Stimulated activated CD4-positive, alpha-beta T cell treated with anti-CD3 and anti-CD28 coated beads, Interleukin-12 subunit alpha, Interleukin-12 subunit beta, amount 100 ng/mL, for 24 hours (primary cell): ENCODE results near the gene PEF1.
A peak's percentile ranks its signal among the peaks of the same experiment; 100 is the strongest.

ENCODE experiments used
- DNase-seq, 2 experiments: peaks; one replicate each; pipeline ENCODE4 v3.0.0-alpha.2; 2020; ENCODE audit warnings: low read depth in 2 of 2

Gene PEF1

DNA sequence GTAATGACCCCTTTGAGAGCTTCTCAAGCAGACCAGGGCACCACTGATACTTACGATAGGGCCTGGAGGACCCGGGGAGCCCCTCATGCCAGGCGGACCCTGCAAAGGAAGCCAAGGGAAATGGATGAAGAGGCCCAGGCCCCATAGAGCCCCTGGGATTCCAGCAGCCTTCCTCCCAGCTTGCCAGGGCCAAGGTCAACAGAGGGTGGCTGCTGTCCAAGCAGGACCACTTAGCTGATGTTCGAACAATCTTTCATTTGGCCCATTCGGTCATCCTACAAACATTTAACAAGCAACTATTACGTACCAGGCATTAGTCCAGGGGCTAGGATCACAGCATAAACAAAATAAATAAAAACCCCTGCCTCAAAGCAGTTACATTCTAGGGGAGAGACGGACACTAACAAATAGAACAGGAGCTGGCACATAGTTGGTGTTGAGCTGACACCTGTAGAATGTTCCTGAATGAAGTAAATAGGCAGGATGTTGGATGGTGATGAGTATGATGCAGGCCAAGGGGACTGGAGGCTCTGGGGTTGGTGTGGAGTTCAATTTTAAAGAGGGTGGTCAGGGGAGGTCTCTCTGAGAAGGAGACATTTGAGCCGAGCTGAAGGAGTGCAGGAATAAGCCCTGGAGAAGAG, 27.0 kb upstream of the PEF1 start:
- no peak for DNase-seq

DNA sequence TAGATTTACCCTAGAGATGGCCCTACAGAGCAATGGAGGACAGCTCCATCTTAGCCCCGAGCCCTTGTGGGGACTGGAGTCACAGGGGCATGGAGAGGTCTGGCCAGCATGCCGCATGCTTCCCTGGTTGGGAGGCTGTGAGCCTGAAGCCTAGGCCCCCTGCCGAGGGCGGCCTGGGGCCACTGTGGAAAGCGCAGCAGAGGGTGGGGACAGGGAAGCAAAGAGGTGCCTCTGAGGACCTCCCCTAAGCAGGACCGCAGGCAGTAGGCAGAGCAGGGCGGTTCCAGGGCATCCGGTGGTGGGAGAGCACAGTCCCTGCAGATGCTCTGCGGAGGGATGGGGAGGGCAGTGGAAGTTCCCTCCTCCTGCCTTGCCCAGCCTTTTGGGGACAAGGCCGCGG, 26.5 kb upstream of the PEF1 start:
- no peak for DNase-seq

DNA sequence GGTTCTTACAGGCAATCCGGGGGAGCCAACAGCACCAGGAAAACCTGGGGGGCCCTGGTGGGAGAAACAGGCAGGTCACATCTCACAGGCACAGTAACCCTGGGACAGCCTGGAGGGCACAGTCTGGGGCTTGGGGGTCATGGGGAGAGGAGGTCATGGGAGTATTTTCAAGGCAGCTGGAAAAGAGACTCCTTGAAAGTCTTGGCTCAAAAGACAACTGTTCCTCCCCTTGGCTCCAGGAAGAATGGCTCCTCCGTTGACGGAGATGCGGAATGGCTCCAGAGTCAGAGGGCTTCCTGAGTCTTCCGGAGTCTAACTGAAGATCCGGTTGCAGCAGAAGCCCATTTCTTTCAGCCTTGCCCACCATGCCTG, 25.9 kb upstream of the PEF1 start:
- DNase-seq, result no peak

DNA sequence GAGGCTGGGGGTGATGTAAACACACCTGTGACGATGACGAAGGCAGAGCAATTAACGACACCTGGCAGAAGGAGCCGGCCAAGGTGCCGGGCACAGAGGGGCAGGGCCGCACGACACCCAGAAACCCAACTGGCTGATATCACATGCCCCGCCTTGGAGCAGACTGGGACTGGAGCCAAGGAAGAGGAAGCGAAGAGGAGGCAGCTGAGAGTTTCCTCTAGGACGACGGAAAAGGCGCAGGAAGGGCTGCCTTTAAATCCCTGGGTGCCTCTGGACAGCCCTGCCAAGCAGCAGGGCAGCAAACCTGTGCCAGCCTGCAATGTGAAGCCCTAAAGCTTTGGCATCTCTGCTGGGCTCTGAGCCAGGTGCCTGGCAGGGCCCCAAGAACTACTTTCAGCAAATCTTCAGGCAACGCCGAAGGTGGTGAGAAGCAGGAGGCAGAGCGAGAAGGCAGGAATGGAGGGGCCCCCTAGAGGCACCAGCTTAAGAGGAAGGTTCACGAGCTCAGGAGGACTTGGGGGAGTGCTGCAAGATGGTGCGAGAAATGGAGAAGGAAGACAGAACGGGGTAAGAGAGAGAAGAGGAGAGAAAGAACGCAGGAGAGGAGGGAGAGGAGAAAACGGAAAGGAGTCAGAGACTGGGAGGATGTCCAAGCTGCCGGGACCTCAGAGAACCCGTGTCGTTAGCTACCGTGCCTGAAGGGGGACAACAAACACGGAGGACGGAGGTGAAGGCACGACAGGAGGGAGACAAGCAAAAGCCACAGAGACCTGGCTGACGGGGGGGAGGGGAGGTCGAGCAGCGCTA, 25.3 kb upstream of the PEF1 start:
- DNase-seq, result no peak

DNA sequence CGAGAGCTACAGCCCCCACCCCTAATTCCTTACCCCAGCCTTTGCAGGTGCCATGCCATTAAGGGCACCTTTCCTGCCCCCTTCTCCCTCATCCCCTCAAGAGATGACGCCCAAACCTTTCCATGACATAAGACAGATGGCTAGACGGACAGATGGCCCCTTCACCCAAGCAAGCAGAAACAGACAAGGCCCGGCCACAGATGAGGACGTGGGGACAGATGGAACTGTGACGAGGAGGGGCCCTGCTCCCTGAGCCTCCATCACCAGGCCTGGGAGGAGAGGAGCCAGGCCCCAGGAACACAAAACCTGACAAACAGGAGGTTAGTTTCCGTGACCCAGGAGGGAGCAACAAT, 24.7 kb upstream of the PEF1 start:
- no peak for DNase-seq

DNA sequence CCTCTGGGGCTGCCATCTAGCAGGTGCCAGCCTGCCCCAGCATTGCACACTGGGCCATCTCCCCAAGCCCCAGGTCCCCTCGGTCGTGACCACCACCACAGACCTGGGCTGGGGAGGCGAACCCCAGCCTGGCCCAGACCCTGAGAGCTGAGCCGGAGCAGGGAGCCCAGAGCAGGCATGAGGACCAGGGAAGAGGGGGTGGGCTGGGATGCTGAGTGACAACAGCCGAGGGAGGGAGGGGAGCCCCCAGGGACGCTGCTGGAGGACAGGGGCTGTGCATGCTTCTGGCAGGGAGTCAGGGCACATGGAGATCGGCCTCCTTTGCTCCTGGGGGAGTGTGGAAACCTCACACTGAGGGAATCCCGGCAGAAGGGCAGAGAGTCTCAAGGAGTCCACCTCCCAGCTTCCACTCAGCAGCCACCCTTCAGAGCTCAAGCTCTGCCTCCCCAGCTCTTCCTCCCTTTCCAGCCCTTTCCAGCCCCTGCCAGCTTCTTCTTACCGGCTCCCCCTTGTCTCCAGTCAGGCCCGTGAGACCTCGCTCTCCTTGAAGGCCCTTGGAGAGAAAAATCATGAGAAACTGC, 23.7 kb upstream of the PEF1 start:
- no peak for DNase-seq

DNA sequence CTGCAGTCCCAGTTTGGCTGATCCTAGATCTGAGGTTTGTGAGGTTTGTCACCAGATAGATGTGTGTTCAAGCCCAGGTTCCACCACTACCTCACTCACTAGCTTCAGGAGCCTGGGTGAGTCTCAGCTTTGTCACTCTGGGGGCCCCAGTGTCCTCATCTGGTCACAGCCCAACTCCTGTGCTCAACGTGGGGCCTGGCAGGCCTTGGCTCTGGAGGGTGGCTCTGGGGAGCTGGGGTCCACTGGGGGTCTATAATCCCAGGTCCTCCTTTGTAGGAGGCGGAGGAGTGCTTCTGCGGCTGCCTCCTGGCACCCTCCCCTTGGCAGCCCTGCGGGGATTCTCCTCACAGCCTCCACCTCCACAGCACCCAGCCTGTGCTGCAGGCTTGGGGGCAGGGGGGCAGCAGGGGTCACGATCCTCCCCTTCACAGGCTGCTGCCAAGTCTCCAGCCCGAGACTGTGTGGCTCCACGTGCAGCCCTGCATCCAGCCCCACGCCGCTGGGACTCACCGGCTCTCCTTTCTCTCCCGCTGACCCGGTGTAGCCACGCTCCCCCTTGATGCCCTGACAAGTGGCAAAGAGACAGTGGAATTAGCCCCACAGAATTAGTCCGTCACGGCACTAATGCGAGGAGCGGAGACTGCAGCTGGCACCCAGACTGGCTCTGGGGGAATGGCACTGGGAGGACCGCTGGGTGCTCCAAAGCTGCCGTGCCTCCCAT, 22.5 kb upstream of the PEF1 start:
- no peak for DNase-seq

DNA sequence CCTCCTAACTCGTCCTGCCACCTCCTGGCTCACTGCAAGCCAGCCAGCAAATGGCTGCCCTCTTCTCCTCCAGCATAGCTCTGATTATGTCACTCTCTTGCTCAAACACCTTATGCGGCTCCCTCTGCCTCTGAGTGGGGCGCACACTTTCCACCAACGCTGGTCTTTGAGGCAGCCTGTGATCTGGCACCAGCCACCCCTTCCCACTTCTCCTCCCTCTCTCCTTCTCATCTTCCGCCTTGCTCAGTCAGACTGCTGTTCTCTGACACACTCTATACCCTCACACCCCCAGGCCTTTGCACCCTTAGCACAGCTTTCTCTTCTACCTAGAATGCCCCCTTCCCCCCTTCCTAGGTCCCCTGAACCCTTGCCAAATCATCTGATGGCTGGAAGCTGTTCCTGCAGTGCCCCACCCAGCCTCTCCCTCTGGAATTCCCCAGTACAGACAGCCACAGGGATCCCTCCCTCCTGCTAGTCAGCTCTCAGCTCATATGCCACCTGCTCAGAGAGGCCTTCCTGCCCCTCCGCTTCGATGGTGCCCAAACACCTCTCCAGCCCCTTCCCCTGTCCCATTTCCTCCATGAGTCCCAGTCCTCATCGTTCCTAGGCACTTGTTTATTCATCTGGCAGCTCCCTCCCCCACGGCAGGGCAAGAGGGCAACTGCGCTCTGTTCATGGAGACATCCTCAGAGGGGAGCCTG, 21.7 kb upstream of the PEF1 start:
- no peak for DNase-seq

DNA sequence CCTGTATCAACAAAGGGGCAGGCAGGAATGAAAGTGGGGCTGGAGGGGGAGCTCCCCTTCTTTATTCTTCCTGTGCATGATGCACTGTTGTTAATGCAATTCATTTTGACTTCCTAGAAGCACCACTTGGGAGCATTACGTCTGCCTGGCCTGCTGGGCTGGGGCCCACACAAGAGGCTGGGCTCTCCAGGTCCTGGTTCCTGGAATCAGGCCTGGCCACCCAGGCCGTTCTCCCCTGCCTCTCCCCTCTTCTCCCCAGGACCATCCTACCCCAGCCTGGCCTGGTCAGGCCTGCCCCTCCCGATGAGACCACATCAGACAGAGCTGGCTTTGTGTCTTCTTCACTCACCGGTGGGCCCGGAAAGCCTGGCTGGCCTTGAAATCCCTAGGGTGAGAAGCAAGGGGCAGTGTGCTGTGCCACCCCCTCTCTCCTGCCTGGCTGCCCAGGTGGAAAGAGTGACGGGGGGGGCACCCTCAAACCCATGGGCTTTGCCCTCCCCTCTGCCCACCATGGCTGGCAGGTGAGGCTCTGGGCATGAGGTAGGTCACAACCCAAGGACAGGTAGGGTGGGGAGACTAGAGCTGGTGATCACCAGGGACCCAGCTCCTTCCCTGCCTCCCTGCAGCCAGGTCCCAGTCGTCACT, 20.7 kb upstream of the PEF1 start:
- no peak for DNase-seq

DNA sequence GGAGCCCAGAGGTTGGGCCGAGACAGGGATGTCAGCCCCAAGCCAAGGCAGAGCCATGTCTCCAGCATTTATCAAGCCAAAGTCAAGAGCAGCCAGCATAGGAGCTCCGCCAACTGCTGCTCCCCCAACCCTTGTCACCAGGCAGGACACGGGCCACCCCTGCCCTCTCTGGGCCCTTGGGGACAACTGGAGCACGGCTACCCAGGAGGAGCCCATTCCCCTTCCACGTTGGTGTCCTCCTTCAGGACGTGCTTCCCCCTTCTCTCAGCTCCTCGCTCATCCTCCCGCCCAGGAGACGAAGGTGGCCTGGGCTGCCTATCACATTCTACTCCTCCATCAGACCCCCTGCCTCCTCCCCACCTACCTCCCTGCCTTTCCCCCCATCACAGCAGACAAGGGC, 19.9 kb upstream of the PEF1 start:
- no peak for DNase-seq

DNA sequence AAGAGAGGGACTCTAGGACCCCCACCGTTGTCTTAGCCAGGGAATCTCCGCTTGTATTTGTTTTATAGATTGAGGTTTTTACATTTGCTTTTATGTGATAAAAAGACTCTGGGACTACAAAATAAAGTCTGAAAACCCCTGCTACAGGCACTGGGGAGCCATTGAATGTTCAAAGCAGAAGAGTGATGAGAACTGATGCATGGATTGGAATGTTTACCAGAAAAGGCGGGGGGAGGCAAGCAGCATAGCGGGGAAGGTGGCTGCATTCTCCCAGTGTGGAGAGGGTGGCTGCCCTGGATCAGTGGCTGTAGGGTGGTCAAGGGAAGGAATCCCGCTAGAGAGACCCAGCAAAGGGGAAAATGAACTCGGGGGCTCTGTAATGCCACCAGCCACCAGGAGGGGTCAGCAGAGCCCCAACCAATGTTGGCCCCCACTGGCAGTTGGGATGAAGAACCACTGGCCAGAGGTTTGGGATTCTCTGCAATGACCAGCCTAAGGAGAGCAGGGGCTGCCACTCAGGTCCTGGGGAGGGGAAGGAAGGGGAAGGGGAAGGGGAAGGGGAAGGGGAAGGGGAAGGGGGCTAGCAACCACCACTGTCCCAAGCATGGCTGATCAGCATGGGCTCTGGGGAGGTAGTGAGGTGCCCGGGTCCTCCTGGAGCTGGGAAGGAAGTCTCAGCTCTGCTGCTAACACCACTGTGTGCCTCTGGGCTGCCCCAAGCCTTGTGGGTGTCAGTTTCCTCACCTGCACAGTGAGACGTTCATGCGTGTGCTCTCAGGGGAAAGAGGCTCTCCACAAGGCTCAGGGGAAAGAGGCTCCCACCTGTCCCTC, 19.2 kb upstream of the PEF1 start:
- peak in 1 of 2 experiments; percentile 52 for DNase-seq

DNA sequence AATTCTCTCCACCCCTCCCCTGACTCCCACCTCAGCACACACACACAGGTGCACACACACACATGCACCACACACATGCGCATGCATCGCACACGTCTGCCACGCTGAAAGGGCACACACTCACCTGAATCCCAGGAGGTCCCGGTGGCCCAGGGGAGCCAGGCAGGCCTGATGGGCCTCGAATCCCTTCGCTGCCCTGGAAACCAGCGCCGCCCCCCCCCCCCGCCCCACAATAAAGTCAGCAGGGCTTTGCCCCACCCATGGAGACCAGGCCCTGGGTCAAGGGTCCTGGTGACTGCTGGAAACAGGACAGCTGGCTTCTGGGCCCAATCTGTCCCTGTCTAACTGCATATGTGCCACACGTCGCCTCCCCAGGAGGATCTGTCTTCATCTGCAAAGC, 17.8 kb upstream of the PEF1 start:
- DNase-seq, result no peak

DNA sequence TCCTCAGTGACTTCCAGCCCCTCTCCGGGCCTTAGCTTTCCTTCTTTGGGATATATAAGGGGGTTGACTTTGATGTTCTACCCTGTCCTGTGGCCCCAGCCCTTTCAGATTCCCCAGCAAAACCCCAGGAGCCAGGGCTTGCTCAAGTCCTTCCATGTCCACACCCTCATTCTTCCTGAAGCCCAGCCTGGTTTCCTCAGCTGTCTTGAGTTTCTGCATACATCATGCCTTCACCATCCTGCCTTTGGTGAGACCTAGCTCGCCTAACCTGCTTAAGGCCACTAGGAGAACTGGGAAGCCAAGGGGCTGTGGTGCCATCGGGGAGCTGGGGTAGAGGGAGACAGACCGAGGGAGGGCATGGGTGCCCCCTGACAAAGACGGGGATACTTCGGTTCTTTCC, 17.2 kb upstream of the PEF1 start:
- no peak for DNase-seq

DNA sequence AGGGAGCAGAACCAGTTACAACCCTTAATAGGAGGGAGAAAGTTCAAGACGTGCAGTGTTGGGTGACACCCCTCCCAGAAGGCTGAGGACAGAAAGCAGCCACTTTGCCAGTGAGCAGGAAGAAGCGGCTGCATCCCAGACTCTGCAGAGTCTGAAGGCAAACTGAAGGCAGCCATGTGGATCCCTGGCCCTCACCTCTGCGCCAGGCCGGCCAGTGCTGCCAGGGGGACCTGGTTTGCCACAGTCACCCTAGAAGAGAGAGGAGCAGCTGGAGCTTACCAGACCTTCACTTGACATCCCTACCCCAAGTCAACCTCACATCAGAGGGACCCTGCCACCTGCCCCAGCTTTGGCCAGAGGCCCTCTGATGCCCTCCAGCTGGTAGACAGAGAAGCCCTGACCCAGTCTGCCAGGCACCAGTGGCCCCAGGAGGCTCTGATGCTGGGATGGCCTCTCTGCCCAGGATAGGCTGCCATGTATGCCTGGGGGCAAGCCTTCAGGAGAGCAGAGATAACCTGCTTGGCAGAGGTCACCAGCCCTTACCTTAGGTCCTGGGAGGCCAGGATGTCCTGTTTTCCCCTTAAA, 16.3 kb upstream of the PEF1 start:
- DNase-seq, result no peak

DNA sequence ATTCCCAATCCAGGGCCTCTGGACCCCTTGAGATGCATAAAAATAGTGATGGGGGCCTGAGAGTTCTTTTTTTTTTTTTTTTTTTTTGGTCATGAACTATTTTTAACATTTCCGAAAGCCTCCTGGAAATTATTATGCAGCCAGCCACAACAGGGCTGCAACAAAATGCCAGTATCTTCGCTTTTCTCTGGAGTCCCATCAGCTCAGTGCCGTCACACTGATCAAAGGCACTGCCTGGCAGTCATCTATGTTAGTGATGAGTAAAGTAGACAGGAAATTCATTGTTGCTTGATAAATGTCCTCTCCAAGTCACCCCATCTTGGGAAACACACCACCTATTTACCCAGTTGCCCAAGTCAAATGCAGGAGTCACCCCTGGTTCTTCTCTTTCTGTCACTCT, 15.2 kb upstream of the PEF1 start:
- DNase-seq, result no peak

DNA sequence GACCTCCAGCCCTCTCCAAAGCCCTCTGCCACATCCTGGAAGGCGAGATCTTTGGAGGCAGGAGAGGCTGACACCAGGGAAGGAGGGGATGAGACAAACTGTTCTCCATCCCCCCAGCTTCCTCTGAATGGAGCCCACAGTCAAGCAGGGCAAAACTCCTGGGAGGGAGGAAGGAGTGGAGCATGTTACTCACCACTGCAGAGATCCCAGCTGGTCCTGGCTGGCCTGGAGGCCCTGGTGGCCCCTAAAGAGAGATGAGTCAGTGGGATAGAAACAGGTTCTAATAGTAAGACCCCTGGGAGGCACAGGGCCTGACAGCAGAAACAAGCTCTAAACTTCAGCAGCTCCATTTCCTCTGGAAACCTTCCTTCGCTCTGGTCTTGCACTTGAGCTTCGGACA, 14.0 kb upstream of the PEF1 start:
- DNase-seq, result no peak

DNA sequence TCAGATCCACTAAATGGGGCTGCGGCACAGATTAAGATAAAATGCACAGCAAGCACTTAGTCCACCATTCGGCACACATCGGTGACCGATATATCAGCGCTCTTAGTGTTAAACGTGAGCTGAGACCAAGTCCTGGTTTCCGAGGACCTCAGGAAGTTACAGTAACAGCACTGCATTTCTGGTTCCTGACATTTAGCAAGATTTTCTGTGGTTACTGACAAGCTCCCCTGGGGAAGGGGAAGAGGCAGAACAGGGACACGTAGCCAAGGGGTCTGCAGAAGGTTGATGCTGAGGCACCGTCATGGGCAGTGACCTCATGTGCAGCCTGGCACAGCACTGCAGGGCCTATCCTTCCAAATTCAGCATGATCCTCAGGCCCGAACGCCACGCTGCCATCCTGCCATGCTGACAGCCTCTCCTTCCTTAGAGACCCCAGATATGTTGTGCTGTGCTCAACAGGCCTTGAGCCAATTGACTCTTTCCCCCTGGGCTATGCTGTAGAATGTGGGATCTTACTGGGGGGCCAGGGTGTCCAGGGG, 13.4 kb upstream of the PEF1 start:
- DNase-seq, result no peak

DNA sequence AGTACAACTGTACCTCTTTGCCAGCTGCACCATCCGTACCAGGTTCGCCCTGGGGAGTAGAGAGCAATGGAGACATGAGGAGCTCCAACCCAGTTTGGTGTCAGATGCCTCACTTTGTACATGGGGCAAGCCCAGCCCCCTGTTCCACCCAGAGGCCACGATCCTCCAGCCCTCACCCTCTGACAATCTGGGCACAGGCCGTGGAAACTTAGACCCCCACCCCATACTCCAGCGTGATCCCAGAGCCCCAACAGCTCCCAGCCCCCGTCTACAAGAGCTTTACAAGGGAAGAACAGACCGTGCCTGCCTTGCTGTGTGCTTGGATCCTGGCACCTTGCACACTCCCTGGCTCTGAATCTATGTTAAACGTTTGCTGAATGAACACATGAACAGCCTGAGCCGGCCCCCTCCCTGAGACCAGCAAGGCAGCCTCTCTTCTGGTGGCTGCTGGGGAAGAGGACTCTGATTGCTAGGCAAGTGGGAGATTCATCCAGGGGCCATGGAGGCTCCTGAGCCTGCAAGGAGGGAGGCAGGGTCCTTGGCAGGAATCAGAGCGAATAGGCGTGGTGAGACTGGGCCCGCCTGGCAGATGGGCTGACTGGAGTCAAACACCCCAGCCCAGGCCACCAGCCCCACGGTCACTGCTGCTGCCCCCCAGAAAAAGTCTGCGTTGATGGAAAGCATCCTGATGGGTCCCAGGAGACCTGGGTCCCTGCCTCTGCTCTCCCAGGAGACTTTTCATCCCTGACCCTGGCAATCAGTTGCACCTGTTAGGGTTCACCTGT, 12.5 kb upstream of the PEF1 start:
- no peak for DNase-seq

DNA sequence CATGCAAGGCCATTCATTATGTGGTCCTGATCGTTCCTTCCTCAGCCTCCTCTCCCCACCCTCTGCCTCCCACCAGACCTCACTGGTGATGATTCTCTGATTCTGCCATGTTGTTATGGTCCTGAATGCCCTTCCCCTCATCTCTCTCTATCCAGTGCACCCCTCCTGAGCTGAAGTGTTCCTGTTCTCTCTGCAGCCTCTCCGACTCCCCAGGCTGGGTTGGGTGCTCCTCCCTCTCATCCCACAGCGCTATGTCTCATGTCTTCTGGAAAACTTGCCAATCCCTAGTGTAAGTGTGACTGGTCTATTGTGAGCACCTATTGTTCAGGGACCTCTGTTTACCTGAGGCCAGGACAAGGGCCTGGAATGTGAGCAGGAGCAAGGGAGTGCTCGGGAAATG, 11.1 kb upstream of the PEF1 start:
- no peak for DNase-seq
